CD4-positive, alpha-beta T cell treated with Interleukin-17A for 4 hours (primary cell): ENCODE data around the gene MUC5B.

Experiments
- DNase-seq: peaks from one replicate; pipeline ENCODE4 v3.0.0-alpha.2; 2020; ENCODE audit warnings: mixed read lengths

The MUC5B gene

DNA sequence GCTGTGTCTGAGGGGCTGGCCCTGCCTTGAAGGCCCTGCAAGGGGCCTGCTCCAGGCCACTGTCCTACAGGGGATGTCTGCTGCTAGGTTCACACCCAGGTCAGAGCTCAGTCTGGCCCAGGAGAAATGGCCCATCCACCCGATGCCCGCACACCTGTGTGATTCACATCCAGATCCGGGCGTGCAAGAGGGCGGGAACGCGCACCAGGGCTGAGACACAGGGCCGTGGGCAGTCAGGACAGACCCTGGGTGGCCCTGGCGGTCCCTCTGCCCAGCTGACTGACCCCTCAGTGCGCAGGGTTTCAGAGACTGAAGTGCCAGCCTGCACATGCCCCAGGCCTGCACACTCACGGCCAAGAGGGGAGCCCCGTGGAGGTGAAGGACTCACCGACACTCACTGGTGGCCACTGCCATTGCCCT, 79.2 kb downstream of the MUC5B start:
- DNase-seq, result no peak

DNA sequence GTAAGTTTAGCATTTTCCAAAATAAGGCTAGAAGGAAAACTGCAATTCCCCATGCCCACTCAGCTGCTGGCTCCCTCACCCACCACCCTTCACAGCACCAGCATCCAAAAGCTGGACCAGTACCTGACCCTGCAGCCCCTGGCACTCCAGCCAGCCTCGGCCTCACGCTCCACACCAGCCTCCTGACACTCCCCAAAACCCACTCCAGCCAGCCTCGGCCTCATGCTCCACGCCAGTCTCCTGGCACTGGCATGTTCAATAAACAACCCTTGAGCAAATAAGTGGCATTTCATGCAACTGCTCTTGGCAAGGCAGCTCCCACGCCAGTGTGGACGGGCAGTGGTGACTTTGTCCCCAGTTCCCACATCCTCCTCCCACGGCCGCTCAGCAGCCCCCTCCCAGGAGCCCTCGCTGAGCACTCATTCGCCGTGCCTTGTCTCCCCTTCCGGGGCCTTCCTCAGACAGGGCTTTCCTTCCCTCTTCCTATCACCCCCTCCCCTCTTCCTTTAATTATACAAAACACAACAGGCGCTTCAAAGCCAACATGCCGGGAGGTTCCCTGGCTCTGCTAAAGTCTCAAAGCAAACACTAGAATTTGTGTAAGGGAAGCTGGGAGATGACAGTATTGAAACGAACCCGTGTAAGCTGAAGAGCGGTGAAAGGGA, 79.7 kb downstream of the MUC5B start:
- DNase-seq, result no peak

DNA sequence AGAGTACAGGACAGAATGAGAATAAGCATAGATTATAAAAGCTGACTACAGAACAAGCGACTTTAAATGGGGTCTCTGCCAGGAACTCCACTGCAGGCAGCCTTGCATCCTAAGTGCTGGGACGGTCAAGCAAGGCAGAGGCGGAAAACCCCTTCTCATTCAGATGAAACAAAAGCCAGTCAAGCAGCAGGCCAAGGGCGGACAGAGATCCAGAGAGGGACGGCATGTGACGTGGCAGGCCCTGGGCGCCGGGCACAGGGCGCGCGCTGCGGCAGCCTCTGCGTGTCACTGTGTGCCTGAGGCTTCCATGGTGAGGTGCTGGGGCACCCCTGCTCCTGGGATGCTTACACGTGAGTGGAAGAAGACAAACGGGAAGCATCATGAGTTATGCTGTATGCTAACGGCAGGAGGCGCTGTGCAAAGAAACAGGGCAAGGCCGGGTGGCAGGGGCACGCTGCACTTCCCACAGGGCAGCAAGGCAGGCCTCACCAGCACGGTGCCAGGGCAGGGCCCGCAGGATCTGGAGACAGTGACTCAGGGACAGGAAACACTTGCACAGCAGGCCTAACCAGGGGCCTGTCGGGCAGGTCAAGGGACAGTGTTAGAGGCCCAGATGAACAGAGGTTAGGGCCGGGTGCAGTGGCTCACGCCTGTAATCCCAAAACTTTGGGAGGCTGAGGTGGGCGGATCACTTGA, 80.4 kb downstream of the MUC5B start:
- no peak for DNase-seq

DNA sequence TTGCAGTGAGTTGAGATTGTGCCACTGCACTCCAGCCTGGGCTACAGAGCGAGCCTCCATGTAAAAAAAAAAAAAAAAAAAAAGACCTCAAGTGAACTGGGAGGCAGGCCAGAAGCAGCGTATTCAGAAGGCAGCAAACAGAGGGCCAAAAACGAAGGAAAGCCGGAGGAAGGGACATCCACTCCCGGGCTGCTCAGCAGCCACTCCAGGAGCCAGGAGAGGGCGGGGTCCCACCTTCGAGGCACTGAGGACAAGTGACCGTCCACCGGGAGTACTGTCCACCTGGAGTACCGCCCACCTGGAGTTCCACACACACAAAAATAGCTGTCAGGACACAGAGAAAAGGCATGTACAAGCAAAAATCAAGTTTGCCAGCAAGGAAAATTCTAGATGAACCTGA, 81.1 kb downstream of the MUC5B start:
- no peak for DNase-seq

DNA sequence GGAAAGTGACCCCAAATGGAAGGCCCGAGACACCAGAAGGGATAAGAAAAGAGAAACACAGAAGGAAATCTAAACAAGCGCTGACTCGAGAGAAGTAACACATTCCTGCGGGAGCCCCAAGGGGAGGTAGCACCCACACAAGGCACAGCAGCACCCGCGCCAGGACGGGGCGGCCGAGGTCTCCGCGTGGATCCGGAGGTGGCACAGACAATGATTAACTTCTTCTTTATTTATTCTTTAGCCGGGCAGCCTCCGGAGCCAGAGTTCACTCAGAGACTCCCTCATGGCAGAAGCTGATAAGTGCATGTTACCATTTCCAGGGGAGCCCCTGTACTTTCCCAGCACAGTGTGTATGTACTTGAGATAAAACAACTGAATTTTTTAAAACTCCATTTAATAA, 81.5 kb downstream of the MUC5B start:
- no peak for DNase-seq

DNA sequence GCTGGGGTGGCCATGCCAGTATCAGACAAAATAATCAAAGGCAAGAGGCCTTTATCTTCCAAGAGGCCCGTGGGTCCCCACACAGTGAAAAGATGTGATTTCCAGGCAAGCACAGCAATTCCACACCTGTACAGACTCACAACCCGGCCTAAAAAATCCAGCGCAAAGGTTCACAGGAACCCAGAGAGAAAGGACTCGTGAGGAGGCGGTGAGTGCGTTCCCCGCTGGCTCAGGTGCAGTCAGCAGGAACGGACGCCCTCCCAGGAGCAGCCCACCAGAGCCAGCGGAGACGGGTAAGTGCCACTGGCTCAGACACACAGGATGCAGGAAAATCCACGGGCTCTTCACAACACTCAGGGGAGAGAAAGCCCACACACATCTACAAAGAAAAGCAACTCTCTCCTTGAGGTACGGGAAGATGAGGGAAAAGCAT, 82.2 kb downstream of the MUC5B start:
- no peak for DNase-seq

DNA sequence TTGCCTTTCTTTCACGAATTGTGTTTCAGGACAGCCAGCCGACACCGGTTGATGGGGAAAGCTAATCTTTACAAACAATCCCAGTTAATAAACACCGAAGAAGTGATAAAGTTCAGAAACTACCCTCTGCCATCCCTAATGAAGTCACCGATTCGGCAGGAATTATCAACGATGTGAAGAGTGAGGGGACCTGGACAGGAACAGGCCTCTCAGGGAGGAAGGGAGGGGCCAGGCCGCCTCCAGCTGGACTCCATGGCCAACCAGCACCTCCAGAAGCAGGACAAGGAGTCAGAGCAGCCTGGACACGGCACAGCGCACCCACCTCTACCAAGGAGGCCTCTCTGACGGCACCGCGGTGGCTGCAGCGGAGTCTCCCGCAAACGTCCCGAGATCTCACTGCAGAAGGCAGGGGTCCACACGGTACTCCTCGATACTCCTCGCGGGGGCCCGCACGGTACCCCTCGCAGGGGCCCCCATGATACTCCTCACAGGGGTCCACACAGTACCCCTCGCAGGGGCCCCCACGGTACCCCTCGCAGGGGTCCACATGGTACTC, 82.7 kb downstream of the MUC5B start:
- DNase-seq, result no peak

DNA sequence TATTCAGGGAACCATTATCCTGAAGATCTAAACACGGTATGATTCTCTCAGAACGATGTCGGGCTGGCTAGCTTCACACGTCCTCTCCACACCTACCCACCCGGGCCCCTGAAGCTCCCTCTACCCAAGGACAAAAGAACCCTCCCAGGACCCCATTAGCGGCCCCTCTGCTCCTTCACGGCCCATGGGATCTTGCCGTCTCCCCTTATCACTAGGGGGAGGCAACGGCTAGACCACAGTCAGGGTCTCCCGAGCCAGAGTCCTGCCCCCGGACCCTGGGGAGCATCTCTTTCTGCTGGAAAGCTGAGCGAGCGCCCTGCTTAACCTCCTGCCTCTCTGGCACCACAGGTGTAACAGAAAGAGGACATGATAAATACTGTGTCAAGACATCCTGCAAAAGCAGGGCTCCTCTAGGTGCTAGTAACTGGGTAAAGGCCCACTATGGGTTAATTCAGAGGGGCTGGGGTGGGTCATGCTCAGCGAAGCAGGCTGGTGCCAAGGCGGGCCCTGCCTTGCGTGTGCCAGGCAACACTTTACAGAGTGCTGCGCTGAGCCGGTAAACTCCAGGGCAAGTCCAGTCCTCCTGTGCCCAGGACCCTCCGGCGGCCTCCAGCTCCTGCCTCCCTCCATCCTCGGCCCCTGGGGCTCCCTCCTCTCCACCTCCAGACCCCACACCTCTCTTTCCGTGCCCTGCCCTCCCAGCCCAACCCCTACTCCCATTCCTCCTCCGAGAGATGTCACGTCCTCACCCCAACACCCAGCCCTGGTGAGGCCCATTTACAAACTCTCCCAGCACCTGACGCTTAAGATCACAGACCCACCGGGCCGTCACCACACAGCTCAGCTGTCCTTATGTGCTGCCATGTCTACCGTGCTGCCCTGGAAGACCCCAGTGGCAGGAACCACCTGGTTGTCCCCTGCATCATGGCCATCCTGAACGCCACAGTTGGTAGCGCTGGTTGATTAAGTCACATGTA, 83.6 kb downstream of the MUC5B start:
- no peak for DNase-seq

DNA sequence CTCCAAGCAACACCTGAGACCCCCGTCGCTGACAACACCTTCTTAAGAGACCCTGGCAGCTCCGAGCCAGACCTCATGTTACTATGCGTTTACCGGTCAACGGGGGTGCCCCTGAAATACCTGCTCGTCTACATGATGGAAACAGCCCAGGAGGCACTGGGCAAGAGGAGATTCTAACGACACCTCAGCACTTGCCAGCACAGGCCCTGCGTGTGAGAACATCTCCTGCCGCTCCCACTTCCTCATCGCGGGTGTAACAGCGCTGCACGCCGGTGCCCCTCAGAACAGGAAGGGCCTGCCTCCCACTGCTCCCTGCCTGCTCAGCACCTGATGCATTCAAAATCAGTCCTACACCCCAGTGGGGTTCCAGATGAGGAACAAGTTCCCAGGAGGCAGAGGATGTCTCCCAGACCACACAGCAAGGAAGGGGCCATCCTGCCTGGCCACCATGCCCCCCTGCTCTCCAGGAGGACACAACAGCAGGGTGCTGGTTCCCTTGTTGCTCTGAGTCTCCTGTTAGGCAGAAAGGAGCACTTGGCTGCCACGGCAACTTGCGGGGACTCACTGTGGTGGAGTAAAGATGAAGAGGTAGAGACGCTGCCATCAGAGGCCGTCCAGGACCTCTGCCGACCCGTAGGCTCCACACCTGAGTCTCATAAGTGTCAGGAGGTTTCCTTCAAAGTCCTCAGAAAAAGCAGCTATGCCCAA, 84.5 kb downstream of the MUC5B start:
- DNase-seq, result no peak

DNA sequence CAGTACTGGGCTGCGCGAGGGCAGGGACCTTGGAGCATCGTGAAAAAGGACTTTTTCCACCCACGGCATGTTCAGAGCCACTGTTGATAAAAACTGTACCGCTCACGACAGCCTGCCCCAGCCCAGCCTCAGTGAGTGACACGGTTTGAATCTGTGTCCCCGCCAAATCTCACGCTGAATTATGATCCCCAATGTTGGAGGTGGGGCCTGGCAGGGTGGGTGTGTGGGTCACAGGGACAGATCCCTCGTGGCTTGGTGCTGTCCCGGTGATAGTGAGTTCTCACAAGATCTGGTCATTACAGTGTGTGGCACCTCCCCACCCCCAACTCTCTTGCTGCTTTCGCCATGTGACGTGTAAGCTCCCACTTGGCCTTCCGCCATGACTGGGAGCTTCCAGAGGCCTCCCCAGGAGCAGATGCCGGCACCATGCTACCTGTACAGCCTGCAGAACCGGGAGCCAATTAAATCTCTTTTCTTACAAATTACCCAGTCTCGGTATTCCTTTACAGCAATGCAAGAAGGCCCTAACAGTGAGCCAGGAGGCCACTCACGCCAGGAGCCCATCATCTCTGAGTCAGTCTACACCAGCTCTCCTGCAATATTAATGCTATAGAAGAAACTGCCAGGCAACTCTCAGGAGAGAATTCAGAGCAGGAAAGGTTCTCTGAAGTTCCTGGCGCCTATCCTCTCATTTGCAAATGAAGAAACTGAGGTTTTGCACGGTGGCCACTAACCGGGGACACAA, 85.3 kb downstream of the MUC5B start:
- DNase-seq, result no peak

DNA sequence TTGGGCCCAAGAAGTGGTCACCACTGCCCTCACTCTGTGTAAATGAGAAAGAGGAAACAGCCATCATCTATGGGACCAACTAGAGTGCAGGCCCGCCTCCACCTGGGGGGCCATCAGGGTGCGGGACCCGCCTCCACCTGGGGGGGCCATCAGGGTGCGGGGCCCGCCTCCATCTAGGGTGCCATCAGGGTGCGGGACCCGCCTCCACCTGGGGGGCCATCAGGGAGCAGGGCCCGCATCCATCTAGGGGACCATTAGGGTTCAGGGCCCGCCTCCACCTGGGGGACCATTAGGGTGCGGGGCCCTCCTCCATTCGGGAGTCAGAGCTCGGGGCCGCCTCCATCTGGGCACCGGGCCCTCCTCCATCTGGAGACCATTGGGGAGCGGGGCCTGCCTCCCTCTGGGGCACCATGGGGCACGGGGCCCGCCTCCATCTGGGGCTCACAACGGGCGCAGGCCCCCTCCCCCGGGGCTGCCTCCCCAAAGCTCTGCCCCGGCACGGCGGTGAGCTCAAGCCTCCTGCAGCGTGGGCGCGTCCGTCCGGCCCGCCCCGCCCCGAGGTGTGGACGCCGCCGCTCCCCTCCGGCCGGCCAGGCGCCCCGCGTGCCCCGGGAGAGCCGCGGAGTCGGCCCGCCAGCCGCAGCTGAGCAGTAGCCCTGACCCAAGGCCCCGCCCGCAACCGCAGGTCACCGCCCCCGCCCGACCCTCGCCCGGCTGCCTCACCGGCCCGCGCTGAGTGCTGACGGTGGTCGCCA, 86.1 kb downstream of the MUC5B start:
- DNase-seq, result no peak

DNA sequence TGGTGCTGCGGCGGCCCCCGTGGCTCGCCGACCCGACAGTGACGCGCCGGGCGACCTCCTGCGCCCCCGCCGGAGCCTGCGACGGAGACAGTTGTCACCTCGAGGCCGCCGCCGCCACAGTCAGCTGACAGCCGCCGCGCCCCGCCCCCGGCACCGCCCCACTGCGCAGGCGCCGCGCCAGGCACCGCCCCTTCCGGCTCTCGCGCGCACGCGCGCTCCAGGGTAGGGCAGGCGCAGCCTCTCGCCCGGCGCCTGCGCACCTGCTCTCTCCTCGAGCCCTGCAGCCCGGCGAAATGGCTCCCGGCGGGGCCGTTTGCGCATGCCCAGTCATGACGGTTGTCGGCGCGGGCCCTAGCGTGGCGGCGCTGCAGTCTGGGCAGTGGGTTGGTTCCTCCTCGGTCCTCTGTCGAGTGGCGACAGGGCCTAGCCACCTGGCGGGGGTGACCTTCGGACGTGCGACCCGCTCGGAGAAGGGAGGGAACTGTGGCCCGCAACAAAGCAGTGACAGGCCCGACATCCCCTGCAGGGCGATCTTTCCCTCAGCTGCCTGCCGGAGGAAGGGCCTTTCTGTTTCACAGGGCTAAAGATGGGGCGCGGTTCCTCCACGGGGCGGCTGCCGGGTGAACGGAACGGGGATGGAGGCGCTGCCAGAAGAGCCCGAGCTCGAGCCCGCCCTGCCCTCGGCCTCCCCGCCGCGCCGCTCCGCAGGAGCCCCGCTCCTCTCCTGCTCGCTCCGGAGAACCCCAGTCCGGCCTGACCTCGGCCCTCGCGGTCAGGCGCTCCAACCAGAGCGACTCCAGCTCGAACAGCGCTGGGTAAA, 86.8 kb downstream of the MUC5B start, which contains the start of gene TOLLIP:
TSS of gene TOLLIP (minus strand) at position 135 of the 820 bp plus-strand sequence. CDS start at position 1, 134 bp downstream.
- peak; percentile 97 for DNase-seq

DNA sequence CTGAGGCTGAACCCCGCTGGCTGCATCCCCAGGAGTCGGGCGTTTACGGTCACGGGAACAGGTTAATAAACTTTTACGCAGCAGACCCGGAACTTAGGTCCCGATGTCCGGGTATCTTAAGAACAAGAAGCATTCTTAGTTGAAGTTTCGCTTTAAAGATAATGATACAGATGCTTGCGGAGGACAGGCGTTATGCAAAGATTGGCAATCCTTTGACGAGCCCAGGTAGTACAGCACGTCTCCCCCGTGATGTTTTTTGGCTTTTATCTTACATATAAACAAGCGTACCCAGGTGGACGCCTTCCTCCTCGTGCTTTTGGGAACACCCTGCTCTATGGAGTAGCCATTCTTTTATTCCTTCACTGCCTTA, 87.4 kb downstream of the MUC5B start:
- no peak for DNase-seq

DNA sequence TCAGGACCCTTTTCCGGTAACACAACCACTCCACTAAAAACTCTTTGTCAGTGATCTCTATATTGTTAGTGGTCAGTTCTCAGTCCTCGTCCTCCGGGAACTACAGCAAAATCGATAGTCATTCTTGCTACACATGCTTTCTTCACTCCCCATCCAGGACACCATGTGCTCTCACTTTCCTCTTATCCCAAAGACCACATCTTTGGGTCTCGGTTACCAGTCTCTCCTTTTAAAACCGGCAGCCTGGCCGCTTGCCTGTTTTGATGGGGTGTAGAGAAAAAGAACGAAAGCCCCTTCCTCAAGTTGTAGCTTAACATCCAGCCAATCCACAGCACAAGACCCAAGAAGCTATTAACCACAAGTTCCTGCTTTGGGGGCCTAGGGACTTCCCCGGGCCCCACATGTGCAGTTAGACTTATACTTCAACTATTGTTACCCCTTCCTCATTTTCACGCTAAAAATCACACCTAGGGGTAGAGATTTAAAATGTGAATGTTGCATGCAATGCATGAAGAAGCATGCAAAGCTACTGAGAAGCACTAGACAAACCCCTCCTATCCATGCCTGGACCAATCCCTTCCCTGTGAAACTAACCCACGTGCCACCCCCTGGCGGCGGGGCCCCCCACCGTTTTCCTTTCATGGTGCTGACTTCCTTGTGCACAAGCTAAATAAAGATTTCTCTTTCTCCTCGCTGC, 88.1 kb downstream of the MUC5B start:
- DNase-seq, result peak; percentile 59
